ENCODE measurements around the gene FBLN5.

DNA sequence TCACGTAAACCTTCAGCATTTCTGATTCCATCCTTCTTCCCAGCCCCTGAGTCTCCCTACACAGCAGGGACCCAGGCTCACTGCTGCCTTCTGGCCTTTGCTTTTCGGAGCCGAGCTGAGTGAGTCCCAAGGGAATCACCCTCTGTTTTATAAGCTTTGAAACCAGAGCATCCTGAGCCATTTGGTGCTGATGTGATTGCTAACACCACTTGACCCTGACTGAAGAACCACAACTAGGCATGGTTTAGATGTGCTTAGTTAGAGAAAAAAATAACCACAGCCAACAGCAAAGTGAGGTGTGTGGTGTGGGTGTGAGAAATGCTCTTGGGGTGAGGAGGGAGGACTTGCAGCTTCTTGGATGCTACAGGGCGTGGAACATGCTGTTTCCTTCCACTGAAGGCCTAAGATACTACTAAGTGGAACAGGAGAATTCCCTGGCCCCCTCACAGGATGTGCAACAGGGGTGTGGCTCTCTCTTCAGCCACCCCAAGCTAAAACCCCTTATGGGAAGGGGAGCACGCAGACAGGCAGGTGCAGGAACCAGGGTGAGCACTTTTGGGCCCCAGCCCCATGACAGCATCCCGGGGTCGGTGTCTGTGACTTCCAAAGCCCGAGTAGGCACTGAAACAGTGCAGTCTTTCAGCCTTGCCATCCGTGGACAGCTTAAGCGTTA, 80.0 kb downstream of the FBLN5 start, which contains the start of gene TC2N:
- TF ChIP-seq CTCF (IDR thresholded peaks at IDR 0.05): no peak
- no peak for TF ChIP-seq EP300 (IDR thresholded peaks at IDR 0.05)
- no peak for TF ChIP-seq POLR2A (IDR thresholded peaks at IDR 0.05)
- no peak for TF ChIP-seq POLR2AphosphoS5 (IDR thresholded peaks at IDR 0.05)
